Small intestine (tissue), 7 donors: ENCODE results near the gene LECT2. TPM values are rescaled to one million over a fixed set of nuclear protein-coding genes. Genes with fewer than 3 reads are reported as not detected.

Experiments
- DNase-seq, 2 donors: peaks; one replicate each; pipeline versions ENCODE4 v3.0.0 to v3.0.0-alpha.2; 2013
- FAIRE-seq: peaks from 2 replicates; lab custom pipeline; 2012; peaks lifted over from hg19 to GRCh38; lab: Jason Lieb, UNC
- H3K27ac ChIP-seq, 3 donors: one replicate each; pipeline ENCODE4 v1.5.1; 2013; ENCODE audit warnings: low read length in 2 of 3, mild to moderate bottlenecking in 2 of 3, control low read depth in 1 of 3, inconsistent platforms in 1 of 3, low read depth in 1 of 3, moderate library complexity in 1 of 3
- H3K27me3 ChIP-seq, 3 donors: one replicate each; pipeline ENCODE4 v1.6.1; 2013; ENCODE audit warnings: low read length in 3 of 3, inconsistent platforms in 1 of 3; ENCODE audit not compliant: control insufficient read depth in 3 of 3, insufficient read depth in 3 of 3
- H3K36me3 ChIP-seq, 3 donors: one replicate each; pipeline ENCODE4 v1.6.1; 2013; ENCODE audit warnings: low read length in 3 of 3, inconsistent platforms in 1 of 3, low read depth in 1 of 3, mild to moderate bottlenecking in 1 of 3, moderate library complexity in 1 of 3; ENCODE audit not compliant: control insufficient read depth in 3 of 3, insufficient read depth in 2 of 3
- H3K4me1 ChIP-seq, 3 donors: one replicate each; pipeline ENCODE4 v1.6.1; 2013; ENCODE audit warnings: low read length in 2 of 3, inconsistent platforms in 1 of 3, low read depth in 1 of 3, mild to moderate bottlenecking in 1 of 3, moderate library complexity in 1 of 3; ENCODE audit not compliant: control insufficient read depth in 3 of 3, insufficient read depth in 2 of 3
- H3K4me3 ChIP-seq, 3 donors: one replicate each; pipeline ENCODE4 v1.5.1; 2013; ENCODE audit warnings: low read length in 3 of 3, control low read depth in 1 of 3, inconsistent platforms in 1 of 3, low read depth in 1 of 3, mild to moderate bottlenecking in 1 of 3, moderate library complexity in 1 of 3
- H3K9me3 ChIP-seq, 2 donors: one replicate each; pipeline ENCODE4 v1.6.1; 2013; ENCODE audit warnings: low read depth in 1 of 2, low read length in 1 of 2; ENCODE audit not compliant: control insufficient read depth in 2 of 2, insufficient read depth in 1 of 2
- WGBS, 3 donors: extraction: QIAGEN DNeasy Blood & Tissue Kit; methylation state at CpG; one replicate each; pipeline ENCODE4 v1.1.7; 2013; 5-methylcytosine and 5-hydroxymethylcytosine counted together
- polyA plus RNA-seq, 4 donors: library from polyadenylated mRNA; stranded (reverse) in 3 of 4; unstranded in 1 of 4; fragments of 200-250 nt in 3 of 4; fragments of 120-200 nt in 1 of 4; gene quantifications; one replicate each; pipeline versions ENCODE4 v1.2.1 to v1.2.3, GENCODE V29; 2013
- donor health status: healthy with polysubstance abuse.
- donor health status: control.
- donor health status: control.
- donor health status: Bipolar disorder and iron deficiency.
- donor health status: healthy.

The LECT2 gene
- polyA plus RNA-seq, 4 donors = not detected

GRCh38 chr5:135986891-135987401, 32.2 kb upstream of the LECT2 start:
- Histone ChIP-seq H3K4me1 (peaks cover 0 to 2% (median 0%) of the 10 kb centered on the region in 3 donors), H3K27ac (no peak overlapping the region), H3K27me3 (no peaks in the 10 kb centered on the region), H3K4me3 (no peak overlapping the region), H3K9me3 (no peaks in the 10 kb centered on the region), H3K36me3 (no peaks in the 10 kb centered on the region)
- WGBS, 3 donors = 48 to 67% (median 66%) methylated on average over 3 of the region's 3 CpGs
- no peak for DNase-seq
- FAIRE-seq = no peak

GRCh38 chr5:135986401-135986800, 31.6 kb upstream of the LECT2 start:
- no peaks in the 10 kb centered on the region for H3K27me3 ChIP-seq
- H3K36me3 ChIP-seq = no peaks in the 10 kb centered on the region
- H3K9me3 ChIP-seq = no peaks in the 10 kb centered on the region
- peak overlapping the region in 1 of 3 donors; percentile 38 for H3K27ac ChIP-seq
- no peak overlapping the region for H3K4me3 ChIP-seq
- H3K4me1 ChIP-seq = peaks cover 0 to 2% (median 0%) of the 10 kb centered on the region in 3 donors
- no peak for FAIRE-seq
- 74 to 83% (median 75%) methylated on average over 3 of the region's 3 CpGs for WGBS, 3 donors
- DNase-seq = no peak

GRCh38 chr5:135985951-135986350, 31.2 kb upstream of the LECT2 start:
- H3K27ac ChIP-seq = no peak overlapping the region

GRCh38 chr5:135980620-135981019, 25.8 kb upstream of the LECT2 start:
- Histone ChIP-seq H3K4me3 (no peak overlapping the region), H3K36me3 (no peaks in the 10 kb centered on the region), H3K27me3 (peaks cover 0 to 3% (median 0%) of the 10 kb centered on the region in 3 donors), H3K9me3 (no peaks in the 10 kb centered on the region), H3K27ac (no peak overlapping the region), H3K4me1 (no peaks in the 10 kb centered on the region)
- FAIRE-seq (no peak), DNase-seq (no peak)
- WGBS, 3 donors = 58 to 77% (median 61%) methylated on average over 1 of the region's 1 CpG

More at GRCh38 chr5:135985951-135986350, 31.2 kb upstream of the LECT2 start:
- no peak for FAIRE-seq
- no peak for DNase-seq
- 53 to 79% (median 57%) methylated on average over 1 of the region's 1 CpG for WGBS, 3 donors
- Histone ChIP-seq H3K9me3 (no peaks in the 10 kb centered on the region), H3K36me3 (no peaks in the 10 kb centered on the region), H3K4me1 (no peaks in the 10 kb centered on the region), H3K4me3 (no peak overlapping the region), H3K27me3 (no peaks in the 10 kb centered on the region)

- DNase-seq (peak in 1 of 2 donors; percentile 21), FAIRE-seq (no peak)
- WGBS, 3 donors = 53 to 81% (median 63%) methylated on average over 1 of the region's 1 CpG
These were observed 24.7 kb upstream of the LECT2 start for GRCh38 chr5:135979510-135979909.

GRCh38 chr5:135978993-135979392, 24.2 kb upstream of the LECT2 start:
- Histone ChIP-seq H3K4me3 (no peak overlapping the region), H3K27ac (no peak overlapping the region), H3K27me3 (peaks cover 0 to 3% (median 0%) of the 10 kb centered on the region in 3 donors), H3K9me3 (no peaks in the 10 kb centered on the region), H3K36me3 (no peaks in the 10 kb centered on the region), H3K4me1 (no peaks in the 10 kb centered on the region)
- no peak for DNase-seq
- no peak for FAIRE-seq
- 87 to 93% (median 88%) methylated on average over 2 of the region's 2 CpGs for WGBS, 3 donors

More at GRCh38 chr5:135979510-135979909, 24.7 kb upstream of the LECT2 start:
- Histone ChIP-seq H3K4me1 (no peaks in the 10 kb centered on the region), H3K27me3 (peaks cover 0 to 3% (median 0%) of the 10 kb centered on the region in 3 donors), H3K36me3 (no peaks in the 10 kb centered on the region), H3K4me3 (no peak overlapping the region), H3K9me3 (no peaks in the 10 kb centered on the region), H3K27ac (no peak overlapping the region)

- H3K27ac ChIP-seq = no peak overlapping the region
- no peaks in the 10 kb centered on the region for H3K36me3 ChIP-seq
- 91 to 97% (median 96%) methylated on average over 4 of the region's 4 CpGs for WGBS, 3 donors
- DNase-seq (no peak), FAIRE-seq (no peak)
- H3K4me3 ChIP-seq = no peak overlapping the region
- H3K4me1 ChIP-seq = peaks cover 0 to 3% (median 0%) of the 10 kb centered on the region in 3 donors
- no peaks in the 10 kb centered on the region for H3K9me3 ChIP-seq
- H3K27me3 ChIP-seq = peaks cover 0 to 3% (median 0%) of the 10 kb centered on the region in 3 donors
These were observed 23.4 kb upstream of the LECT2 start for GRCh38 chr5:135978212-135978631.

- Histone ChIP-seq H3K27ac (no peak overlapping the region), H3K27me3 (peaks cover 0 to 3% (median 0%) of the 10 kb centered on the region in 3 donors), H3K4me1 (peaks cover 0 to 3% (median 0%) of the 10 kb centered on the region in 3 donors), H3K36me3 (no peaks in the 10 kb centered on the region), H3K4me3 (no peak overlapping the region), H3K9me3 (no peaks in the 10 kb centered on the region)
- no peak for FAIRE-seq
- 3 to 36% (median 13%) methylated on average over 17 of the region's 17 CpGs for WGBS, 3 donors
- peak; percentile 64 to 82 for DNase-seq
These were observed 22.7 kb upstream of the LECT2 start for GRCh38 chr5:135977375-135977928.
